Panc1 (cell line): ENCODE measurements around the gene RNF149. TPM values are rescaled to one million over a fixed set of nuclear protein-coding genes. Genes with fewer than 3 reads are reported as not detected.
"Not testable (repeated sequence)": the region's sequence is repeated elsewhere in the genome, so short reads cannot be mapped to it uniquely, and the experiment has no call there.

Source experiments
- ATAC-seq: fragments of 200-7000 bp; cut with Tn5 transposase; 2 replicates; pipeline ENCODE4 v1.9.1; 2020; ENCODE audit warnings: mild to moderate bottlenecking, moderate library complexity
- BruUV-seq: library from RNA; stranded (reverse); fragments of 400-500 nt; replicated peaks from 2 replicates; lab custom pipeline; 2021; lab: Mats Ljungman, UMichigan
- CTCF ChIA-PET: fragments of 300-600 bp; sonication (Branson Sonifier 250); formaldehyde crosslinking; loops from one replicate; lab custom pipeline; 2022; ENCODE audit warnings: antibody characterized with exemption; lab: Charles Lee
- POLR2A ChIA-PET: fragments of 300-600 bp; sonication (Branson Sonifier 250); formaldehyde crosslinking; loops from one replicate; lab custom pipeline; 2022; ENCODE audit warnings: antibody characterized with exemption; lab: Charles Lee
- DNase-seq: peaks from one replicate; pipeline ENCODE4 v3.0.0-alpha.2; 2010; ENCODE audit warnings: low read depth, low spot score
- H3K27ac ChIP-seq: 2 replicates; pipeline ENCODE4 v1.5.1; 2011; ENCODE audit warnings: mild to moderate bottlenecking, low read length, inconsistent platforms
- H3K27me3 ChIP-seq: fragments of 200-500 bp; sonication (Bioruptor generic); 2 replicates; pipeline ENCODE4 v1.6.0; 2014; ENCODE audit warnings: low read length, inconsistent platforms; ENCODE audit not compliant: control insufficient read depth, insufficient read depth
- H3K36me3 ChIP-seq: fragments of 200-500 bp; sonication (Bioruptor generic); 2 replicates; pipeline ENCODE4 v1.5.1; 2014; ENCODE audit warnings: inconsistent platforms, mild to moderate bottlenecking, low read length, moderate library complexity; ENCODE audit not compliant: control insufficient read depth, insufficient read depth
- H3K4me1 ChIP-seq: 2 replicates; pipeline ENCODE4 v1.5.1; 2011; ENCODE audit warnings: inconsistent platforms, mild to moderate bottlenecking, low read length, moderate library complexity; ENCODE audit not compliant: control insufficient read depth, insufficient read depth
- H3K4me3 ChIP-seq, 2 experiments: 2 replicates each; pipeline ENCODE4 v1.5.1; 2011 to 2012; ENCODE audit warnings: low read depth in 2 of 2, low read length in 2 of 2, mild to moderate bottlenecking in 2 of 2, inconsistent platforms in 1 of 2, moderate library complexity in 1 of 2
- H3K9me3 ChIP-seq: fragments of 200-500 bp; sonication (Bioruptor generic); 2 replicates; pipeline ENCODE4 v1.5.1; 2014; ENCODE audit warnings: low read depth, mild to moderate bottlenecking, inconsistent platforms, low read length, moderate library complexity; ENCODE audit not compliant: control insufficient read depth, insufficient read depth
- CTCF ChIP-seq: fragments of 450-650 bp; IDR thresholded peaks from 2 replicates; pipeline ENCODE4 v1.5.1; 2017; ENCODE audit warnings: mild to moderate bottlenecking
- POLR2AphosphoS5 ChIP-seq: IDR thresholded peaks from 2 replicates; pipeline ENCODE4 v1.6.1; 2012; ENCODE audit warnings: mild to moderate bottlenecking, low read depth, low read length, moderate library complexity
- REST ChIP-seq, 2 experiments: IDR thresholded peaks; 2 replicates each; pipeline ENCODE4 v1.6.1; 2011 to 2012; ENCODE audit warnings: low read depth in 2 of 2, control low read depth in 1 of 2, low read length in 1 of 2, mild to moderate bottlenecking in 1 of 2, moderate library complexity in 1 of 2; ENCODE audit not compliant: insufficient read depth in 1 of 2
- SIN3A ChIP-seq: IDR thresholded peaks from 2 replicates; pipeline ENCODE4 v1.6.1; 2012; ENCODE audit warnings: low read depth, mild to moderate bottlenecking, low read length, moderate library complexity, borderline replicate concordance; ENCODE audit not compliant: insufficient read depth
- TCF7L2 ChIP-seq: IDR thresholded peaks from 2 replicates; pipeline ENCODE4 v1.6.1; 2011; ENCODE audit warnings: mild to moderate bottlenecking, low read depth, low read length, inconsistent platforms
- in situ Hi-C: cut with HindIII; loops from 2 replicates; pipeline ENCODE4 v1.10.0; 2016; ENCODE audit warnings: low sequenced_read_pairs, low pct_unique_long_range_greater_than_20kb
- intact Hi-C: fragments of 100-400 bp; cut with micrococcal nuclease; formaldehyde crosslinking; loops from one replicate; pipeline ENCODE4 v1.10.0; 2022; ENCODE audit not compliant: unreplicated experiment
- total RNA-seq: library from RNA; stranded (reverse); gene quantifications from one replicate; pipeline ENCODE4 v1.2.1, GENCODE V29; 2021; ENCODE audit not compliant: unreplicated experiment

The RNF149 gene
- total RNA-seq, 1 experiment from 2014 or later, result 29.9 TPM

GRCh38 chr2:101249826-101250225 is 58.7 kb downstream of the RNF149 start:
- intact Hi-C loops, result no loop called here
- Histone ChIP-seq H3K4me3 (no peak overlapping the region), H3K27ac (no peak overlapping the region), H3K36me3 (peaks cover 2% of the 10 kb centered on the region; the same call in 1 of the 2 replicates), H3K4me1 (peaks cover 15% of the 10 kb centered on the region), H3K9me3 (no peaks in the 10 kb centered on the region), H3K27me3 (no peaks in the 10 kb centered on the region)
- ChIA-PET POLR2A (no interaction called here), CTCF (no interaction called here)
- in situ Hi-C loops, result no loop called here
- TF ChIP-seq SIN3A (no peak), CTCF (no peak), TCF7L2 (no peak), REST (IDR thresholded peaks at IDR 0.05; ENCODE audit: insufficient read depth in 1 of 2, low read depth in 2 of 2, low read length in 1 of 2) (no peak), POLR2AphosphoS5 (no peak)
- no TSS peak for BruUV-seq
- DNase-seq (no peak), ATAC-seq (no peak)

- H3K4me1 ChIP-seq, H3K27me3 ChIP-seq, H3K27ac ChIP-seq, H3K36me3 ChIP-seq, CTCF ChIA-PET, ATAC-seq, intact Hi-C loops, H3K9me3 ChIP-seq, H3K4me3 ChIP-seq, BruUV-seq, in situ Hi-C loops, DNase-seq: not testable (repeated sequence)
- POLR2A ChIA-PET, result interaction anchor here (0.6 kb wide), 1 partner anchor 16 kb away, joined by 3 read pairs; no protein-coding TSS in a partner anchor
Observed at GRCh38 chr2:101248756-101249155, 59.7 kb downstream of the RNF149 start.

GRCh38 chr2:101245468-101245867 is 63.0 kb downstream of the RNF149 start:
- H3K9me3 ChIP-seq, H3K27ac ChIP-seq, H3K4me3 ChIP-seq, in situ Hi-C loops, intact Hi-C loops, H3K4me1 ChIP-seq, H3K27me3 ChIP-seq, H3K36me3 ChIP-seq, ATAC-seq, DNase-seq, BruUV-seq: not testable (repeated sequence)
- CTCF ChIA-PET, result interaction anchor here (0.7 kb wide), 1 partner anchor 53 kb away, joined by 6 read pairs; no protein-coding TSS in a partner anchor
- POLR2A ChIA-PET, result interaction anchor here (0.7 kb wide), 1 partner anchor 39 kb away, joined by 3 read pairs; no protein-coding TSS in a partner anchor

GRCh38 chr2:101244899-101245298 is 63.6 kb downstream of the RNF149 start:
- H3K9me3 ChIP-seq, H3K27me3 ChIP-seq, H3K36me3 ChIP-seq, BruUV-seq, DNase-seq, POLR2A ChIA-PET, in situ Hi-C loops, ATAC-seq, H3K4me1 ChIP-seq, H3K27ac ChIP-seq, H3K4me3 ChIP-seq, intact Hi-C loops: not testable (repeated sequence)
- CTCF ChIA-PET, result interaction anchor here (0.6 to 0.7 kb wide), 2 partner anchors 16 to 52 kb away, joined by 3 to 6 read pairs; no protein-coding TSS in a partner anchor

- H3K27me3 ChIP-seq, BruUV-seq, H3K27ac ChIP-seq, intact Hi-C loops, H3K4me1 ChIP-seq, POLR2A ChIA-PET, CTCF ChIA-PET, ATAC-seq, DNase-seq, in situ Hi-C loops, H3K4me3 ChIP-seq, H3K9me3 ChIP-seq, H3K36me3 ChIP-seq: not testable (repeated sequence)
Observed at GRCh38 chr2:101244373-101244772, 64.1 kb downstream of the RNF149 start.
